ENCODE results near the gene ROR1.

The ROR1 gene

GRCh38 chr1:64162804-64163203, 389.0 kb downstream of the ROR1 start:
- no peak for DNase-seq

- no peak for DNase-seq
These were observed 389.6 kb downstream of the ROR1 start for GRCh38 chr1:64163431-64163830.

GRCh38 chr1:64163970-64164369, 390.2 kb downstream of the ROR1 start:
- DNase-seq, result peak; percentile 11

- no peak for DNase-seq
These were observed 392.8 kb downstream of the ROR1 start for GRCh38 chr1:64166629-64167028.

GRCh38 chr1:64167176-64167575, 393.4 kb downstream of the ROR1 start:
- no peak for DNase-seq

GRCh38 chr1:64171246-64171645, 397.4 kb downstream of the ROR1 start:
- no peak for DNase-seq

- no peak for DNase-seq
These were observed 398.0 kb downstream of the ROR1 start for GRCh38 chr1:64171797-64172281.

GRCh38 chr1:64172458-64172983, 398.7 kb downstream of the ROR1 start:
- DNase-seq, result no peak

- DNase-seq, result no peak
These were observed 399.6 kb downstream of the ROR1 start for GRCh38 chr1:64173336-64173940.

GRCh38 chr1:64175639-64176038, 401.8 kb downstream of the ROR1 start:
- no peak for DNase-seq

- DNase-seq, result no peak
These were observed 402.8 kb downstream of the ROR1 start for GRCh38 chr1:64176659-64177058.

- no peak for DNase-seq
These were observed 405.8 kb downstream of the ROR1 start for GRCh38 chr1:64179588-64179987.

GRCh38 chr1:64182207-64182606, 408.4 kb downstream of the ROR1 start:
- no peak for DNase-seq

- no peak for DNase-seq
These were observed 409.7 kb downstream of the ROR1 start for GRCh38 chr1:64183395-64184002.

- no peak for DNase-seq
These were observed 410.2 kb downstream of the ROR1 start for GRCh38 chr1:64184003-64184440.

- no peak for DNase-seq
These were observed 412.5 kb downstream of the ROR1 start for GRCh38 chr1:64186138-64186897.

GRCh38 chr1:64186898-64187280, 413.1 kb downstream of the ROR1 start:
- no peak for DNase-seq

- no peak for DNase-seq
These were observed 413.8 kb downstream of the ROR1 start for GRCh38 chr1:64187646-64188045.

- no peak for DNase-seq
These were observed 418.5 kb downstream of the ROR1 start for GRCh38 chr1:64192290-64192689.

GRCh38 chr1:64194168-64195080, 420.6 kb downstream of the ROR1 start:
- DNase-seq, result no peak

GRCh38 chr1:64195081-64195395, 421.2 kb downstream of the ROR1 start:
- DNase-seq, result no peak

- DNase-seq, result no peak
These were observed 422.5 kb downstream of the ROR1 start for GRCh38 chr1:64196074-64196870.

Data from NCI-H2227 treated with DMSO at 0.1 percent for 48 hours (cell line).